ENCODE results near the gene SPATA2.
A peak's percentile ranks its signal among the peaks of the same experiment; 100 is the strongest.
"Not testable (repeated sequence)": the region's sequence is repeated elsewhere in the genome, so short reads cannot be mapped to it uniquely, and the experiment has no call there.

The SPATA2 gene

DNA sequence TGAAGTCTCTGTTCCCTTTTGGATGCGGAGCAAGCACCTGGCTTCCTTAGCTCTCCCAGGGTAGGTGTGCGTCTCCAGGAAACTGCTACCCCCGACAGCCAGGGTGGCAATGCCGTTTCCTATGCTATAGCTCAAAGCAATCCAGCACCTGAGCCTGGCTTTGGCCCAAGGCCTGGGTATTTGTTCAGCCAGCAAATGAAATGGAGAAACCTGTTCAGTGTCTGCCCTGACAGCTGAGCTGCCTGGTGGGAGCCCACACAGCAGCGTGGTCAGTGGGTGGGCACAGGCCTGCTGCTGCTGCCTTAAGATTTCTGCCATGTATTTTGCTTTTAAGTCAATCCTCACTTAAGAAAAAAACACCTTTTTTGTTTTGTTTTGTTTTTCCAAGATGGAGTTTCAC, 13.7 kb downstream of the SPATA2 start:
- DNase-seq, result no peak

DNA sequence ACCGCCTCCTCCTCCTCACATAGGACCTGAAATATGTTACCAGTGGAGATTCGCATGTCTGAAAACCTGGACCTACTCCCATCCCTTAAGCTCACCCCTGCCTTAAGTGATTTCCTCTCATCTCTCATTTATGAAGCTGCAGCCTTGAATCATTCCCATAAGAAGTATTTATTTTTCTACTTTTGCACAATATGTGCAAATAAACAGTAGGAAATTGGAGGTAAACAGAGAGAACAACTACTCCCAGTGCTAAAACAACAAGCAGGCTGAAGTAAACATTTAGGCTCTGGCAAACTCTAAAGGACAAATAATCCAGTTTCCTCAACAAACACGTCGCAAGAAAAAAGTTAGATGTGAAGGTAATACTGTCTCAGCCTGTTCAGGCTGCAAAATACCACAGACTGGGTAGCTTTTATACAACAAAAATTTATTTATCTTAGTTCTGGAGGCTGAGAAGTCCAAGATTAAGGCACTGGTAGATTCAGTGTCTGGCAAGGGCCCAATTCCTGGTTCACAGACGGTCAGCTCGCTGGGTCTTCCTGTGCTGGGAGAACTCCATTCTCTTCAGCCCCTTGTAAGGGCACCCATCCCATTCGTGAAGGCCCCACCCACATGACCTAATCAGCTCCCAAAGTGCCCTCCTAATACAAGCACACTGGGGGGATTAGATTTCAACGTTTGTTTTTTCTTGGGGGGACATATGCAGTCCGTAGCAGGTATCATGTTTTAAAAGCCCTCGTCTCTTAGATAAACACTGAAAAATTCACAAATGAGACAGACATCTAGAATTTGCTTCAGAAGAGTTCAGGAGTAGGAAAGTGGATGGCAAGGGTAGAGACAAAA, 15.6 kb downstream of the SPATA2 start:
- DNase-seq, result no peak

DNA sequence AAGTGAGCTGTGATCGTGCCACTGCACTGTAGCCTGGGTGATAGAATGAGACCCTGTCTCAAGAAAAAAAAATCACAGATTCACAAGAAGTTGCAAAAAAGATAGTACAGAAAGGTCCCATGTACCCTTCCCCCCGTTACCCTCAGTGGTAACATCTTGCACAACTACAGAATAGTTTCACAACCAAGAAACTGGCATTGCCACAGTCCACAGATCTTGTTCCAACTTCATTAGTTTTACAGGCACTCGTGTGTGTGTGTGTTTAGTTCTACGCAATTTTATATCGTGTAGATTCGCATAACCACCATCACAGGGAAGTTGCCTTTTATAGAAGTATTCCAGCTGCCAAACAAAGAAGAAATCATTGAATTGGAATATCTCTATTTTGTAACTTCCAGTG, 19.1 kb downstream of the SPATA2 start:
- DNase-seq, result no peak

DNA sequence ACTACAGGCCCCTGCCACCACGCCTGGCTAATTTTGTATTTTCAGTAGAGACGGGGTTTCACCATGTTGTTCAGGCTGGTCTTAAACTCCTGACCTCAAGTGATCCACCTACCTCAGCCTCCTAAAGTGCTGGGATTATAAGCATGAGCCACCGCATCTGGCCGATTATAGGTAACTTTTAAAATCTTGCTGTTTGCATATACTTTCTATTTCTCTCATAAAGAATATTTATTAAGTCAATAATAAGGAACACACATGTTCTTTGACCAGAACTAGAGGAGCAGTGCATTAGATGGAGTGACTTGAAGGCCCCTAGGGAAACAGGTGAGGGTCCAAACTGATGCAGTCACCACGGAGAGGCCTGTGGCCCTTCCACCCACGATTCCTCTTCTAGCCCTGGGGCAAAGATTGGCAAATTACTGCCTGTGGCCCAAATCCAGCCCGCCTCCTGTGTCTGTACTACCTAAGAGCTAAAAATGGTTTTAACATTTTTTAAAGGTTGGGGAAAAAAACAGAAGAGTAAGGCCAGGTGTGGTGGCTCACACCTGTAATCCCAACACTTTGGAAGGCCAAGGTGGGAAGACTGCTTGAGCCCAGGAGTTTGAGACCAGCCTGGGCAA, 19.7 kb downstream of the SPATA2 start:
- DNase-seq, result not testable (repeated sequence)

DNA sequence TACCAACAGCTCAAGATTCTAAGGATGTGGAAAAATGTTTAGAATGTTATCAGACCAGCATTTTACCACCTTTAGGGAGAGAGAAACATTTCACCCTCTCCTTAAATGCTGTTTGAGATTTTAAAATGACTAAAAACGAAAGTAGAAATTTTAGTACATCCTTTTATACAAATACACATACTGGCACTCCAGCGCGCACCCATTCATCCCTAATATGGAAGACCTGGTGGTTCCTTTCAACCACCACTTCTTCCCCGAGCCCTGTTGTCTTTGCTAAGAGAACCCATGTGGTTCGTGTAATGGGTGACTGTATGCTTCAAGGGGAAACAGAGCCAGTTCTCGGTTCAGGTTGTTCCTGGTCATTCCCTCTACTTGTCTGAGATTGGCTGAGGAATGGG, 21.3 kb downstream of the SPATA2 start:
- DNase-seq, result no peak

DNA sequence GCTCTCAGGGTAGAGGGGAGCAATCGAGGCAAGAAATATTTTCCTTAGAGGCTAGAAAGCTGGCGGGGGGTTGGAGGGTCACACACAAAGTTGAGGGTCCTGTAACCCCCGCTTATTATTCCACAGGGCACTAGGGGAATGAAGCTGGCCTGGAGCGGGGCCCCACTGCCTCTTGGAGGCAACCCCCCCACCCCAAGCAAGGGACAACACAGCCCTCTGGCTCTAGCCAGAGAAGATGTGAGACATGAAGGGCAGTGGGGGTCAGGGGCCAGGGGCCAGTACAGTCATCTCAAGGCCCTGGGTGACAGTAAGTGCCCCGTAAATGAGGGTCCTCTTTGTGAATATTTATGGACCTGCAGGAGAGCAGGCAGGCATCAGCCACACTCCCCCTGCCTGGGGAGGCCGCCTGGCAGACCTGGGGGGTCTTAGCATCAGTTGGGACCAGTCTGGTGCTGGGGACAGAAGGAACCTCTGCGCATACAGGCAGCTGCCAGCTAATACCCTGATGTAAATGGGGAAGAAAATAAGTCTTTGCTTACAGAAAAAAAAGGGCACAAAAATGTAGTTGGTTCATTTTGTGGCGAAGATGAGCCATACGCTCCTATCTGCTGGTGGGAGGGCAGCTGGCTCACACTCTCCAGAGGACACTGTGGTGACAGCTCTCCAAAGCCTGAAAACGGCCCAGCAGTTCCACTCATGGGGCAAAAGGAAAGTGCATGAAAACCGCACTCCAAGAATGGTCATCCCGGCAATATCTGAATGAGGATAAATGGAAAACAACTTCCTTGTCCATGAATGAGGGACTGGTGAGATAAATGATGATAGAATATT, 21.9 kb downstream of the SPATA2 start:
- no peak for DNase-seq

DNA sequence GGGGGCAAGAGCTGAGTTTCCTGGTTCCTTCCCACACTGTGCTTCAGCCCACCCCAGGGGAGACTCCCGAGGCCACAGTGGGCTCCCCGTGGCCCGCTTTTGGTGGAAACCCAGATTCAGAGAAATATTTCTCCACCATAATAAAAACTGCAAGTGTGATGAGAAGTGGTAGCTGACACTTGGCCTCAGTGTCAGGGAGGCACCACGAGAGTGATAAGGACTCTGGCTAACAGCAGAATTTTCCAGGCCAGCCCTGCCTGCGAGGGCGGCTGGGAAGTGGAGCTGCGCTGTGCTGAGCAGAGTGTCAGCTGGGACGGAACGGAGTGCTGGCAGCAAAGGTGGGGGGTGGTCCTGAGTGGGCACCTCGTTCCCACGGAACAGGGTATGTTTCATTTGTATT, 22.5 kb downstream of the SPATA2 start:
- no peak for DNase-seq

DNA sequence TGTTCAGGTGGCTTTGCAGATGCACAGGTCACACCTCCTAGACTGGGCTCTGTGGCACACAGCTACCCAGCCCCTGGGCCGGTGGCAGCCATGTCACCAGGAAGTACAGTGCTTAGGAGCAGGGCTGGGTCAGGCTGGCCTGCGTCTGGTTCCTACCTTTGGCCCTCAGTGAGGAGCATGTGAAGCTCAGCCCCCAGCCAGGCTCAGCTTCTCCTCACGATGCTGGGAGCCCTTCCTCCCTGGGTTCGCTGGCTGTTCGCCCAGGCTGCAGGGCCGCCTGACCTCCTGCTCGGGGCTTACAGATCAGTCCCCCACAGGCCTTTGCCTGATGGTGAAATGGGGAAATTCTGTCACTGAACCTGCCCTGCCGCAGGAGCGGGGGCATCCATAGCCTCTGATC, 23.1 kb downstream of the SPATA2 start:
- DNase-seq, result no peak

DNA sequence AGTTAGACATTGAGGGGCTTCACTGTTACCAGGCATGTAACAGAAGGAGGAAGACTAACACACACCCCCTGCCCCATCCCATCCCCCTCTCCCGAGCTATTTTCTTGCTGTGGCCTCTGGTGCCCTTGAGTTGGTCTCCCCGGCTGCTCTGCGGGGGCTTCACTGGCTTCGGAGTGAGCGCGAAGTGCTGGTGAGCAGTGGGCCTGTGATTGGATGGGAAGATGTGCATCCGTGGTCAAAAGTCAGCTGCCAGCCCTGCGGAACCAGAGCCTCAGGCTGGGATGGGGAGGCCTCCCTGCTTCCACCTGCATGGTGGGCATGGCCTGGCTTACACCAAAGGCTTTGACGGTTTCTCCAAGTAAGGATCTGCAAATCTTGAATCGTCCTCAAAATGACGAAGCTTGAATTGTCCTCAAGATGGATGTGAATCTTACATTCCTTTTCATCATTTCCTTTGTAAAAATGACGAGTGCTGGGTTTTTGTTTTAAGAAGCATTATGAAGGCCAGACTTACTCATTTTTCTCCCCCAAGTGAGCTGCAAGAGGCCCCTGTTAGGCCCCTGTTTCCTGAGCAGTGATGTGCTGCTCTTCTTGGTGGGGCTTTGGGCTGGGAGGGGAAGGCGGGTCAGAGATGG, 23.7 kb downstream of the SPATA2 start:
- no peak for DNase-seq

DNA sequence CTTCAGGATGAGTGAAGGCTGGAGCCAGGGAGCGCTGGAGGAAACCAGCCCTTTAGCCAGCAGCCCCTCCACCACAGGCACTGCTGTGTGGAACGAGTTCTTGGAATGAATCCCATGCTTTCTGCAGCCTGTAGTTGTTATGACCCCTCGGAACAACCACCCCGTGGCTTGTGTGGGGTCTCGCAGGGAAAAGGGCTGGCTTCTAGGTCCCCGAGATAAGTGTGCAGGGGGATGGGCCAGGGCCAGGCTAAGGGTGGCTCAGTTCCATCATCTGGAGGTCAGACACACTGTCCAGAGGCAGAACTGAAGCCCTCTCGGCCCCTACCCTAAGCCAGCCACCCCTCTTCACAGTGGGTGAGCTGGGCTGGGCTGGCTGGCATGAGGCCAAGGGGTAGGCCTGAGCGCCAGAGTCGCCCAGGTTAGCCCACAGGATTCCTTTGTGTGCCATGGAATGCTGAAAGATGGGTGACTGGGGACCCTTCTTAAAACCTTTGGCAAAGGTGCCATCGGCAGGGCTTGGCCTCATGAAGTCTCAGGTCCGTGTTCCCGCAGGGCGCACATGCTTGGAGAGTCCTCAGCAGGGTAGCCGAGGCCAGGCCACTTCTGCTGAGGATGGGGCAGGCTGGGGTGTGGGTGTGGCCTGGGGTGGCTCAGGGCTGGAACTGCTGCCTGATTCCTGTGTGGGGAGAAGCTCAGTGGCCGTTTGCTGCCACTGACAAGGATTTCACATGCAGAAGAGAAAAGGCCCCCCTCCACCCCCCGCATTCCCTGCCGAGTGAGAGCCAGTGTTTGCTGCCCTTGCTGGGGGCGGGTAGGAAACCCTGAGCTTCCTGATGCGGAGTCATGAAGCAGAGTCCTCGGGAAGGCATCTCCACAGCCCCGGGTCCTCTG, 24.6 kb downstream of the SPATA2 start:
- DNase-seq, result no peak

DNA sequence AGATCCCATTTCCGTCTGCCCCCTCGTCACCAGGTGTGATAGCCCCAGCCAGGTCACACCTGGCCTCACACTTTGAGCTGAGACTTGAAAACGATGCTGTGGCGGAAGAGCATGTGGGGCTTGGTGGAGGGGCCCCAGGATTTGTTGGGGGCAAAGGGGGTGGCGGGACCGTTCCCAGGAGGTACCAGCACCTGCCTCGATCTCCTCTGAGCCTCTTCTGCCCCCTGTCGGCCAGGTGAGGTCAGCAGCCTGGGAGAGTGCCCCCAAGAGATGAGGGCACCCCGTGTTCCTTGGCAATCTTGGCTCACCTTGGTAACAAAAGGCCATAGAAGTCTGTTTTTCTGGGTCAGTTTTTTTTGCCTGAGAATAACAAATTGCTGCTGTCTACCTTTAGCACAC, 25.4 kb downstream of the SPATA2 start:
- DNase-seq, result no peak

DNA sequence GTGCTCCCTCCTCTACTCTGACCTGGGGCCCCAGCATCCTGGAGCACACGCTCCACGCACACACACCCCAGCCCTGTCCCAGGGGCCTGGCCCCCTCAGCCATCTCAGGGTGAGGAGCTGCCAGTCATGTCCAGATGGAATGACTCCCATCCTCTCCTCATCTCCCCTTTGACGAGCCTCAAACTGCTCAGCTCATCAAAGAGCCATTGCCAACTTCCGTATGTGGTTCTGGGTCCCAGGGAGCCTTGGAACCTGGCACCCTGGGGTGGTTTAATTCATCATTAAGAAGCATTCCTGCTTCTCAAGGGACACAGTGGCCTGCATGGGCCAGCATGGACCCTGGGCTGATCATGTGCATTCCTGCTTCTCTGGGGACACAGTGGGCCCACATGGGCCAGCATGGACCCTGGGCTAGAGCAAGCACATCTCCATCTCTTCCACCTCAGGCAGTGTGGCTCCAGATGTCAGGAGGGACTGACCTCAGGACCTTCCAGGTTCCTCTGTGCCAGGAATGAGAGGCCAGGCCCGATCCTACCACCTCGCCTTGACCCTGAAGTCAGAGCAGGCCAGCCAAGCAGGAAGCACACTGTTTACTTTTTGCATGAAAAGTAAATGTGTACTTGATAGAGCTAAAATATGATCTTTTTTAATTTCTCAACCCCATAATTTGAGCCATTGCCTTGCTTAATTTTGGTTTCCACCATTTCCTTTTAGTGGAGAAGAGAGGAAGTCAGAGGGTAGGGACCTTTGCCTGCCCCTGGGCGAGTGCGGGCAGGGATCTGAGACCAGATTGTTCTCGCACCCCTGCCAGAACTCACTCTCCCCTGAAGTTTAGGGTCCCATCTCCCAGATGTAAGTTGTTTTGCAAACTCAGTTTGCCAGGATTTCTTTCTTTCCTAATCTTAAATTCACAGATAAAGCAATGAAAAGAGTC, 26.1 kb downstream of the SPATA2 start:
- DNase-seq, result no peak

DNA sequence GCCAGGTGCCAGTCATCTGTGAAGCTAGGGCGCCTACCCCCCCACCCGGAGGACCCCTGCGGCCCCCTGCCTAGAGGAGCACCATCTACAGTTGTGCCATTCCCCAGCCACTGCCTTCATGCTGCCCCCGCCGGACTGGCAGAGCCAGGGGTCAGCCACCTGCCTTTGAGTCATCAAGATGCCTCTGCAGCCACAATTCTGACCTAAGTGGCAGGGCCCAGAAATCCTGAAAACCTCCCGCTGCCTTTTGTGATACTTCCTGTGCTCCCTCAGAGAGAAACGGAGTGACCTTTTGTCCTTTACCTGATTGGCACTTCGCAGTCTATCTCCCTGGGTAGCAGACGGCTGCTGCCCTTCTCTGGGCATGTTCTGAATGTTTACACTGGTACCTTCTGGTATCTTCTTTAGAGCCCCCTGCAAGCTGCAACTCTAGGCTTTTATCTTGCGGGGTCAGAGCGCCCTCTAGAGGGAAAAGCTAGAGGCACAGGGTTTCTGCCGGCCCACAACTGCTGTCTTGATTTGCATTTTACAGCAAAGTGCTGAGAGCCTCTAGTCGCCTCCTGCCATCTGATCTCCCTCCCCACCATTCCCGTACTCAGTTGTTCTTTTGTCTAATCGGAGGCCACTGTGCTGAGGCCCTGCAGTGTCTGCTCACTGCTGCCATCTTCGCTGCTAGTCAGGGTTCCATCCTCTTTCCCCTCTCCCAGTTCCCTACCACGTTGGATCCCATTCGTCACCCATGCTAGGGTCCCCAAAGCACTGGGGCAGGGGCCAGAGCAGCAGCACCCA, 26.9 kb downstream of the SPATA2 start:
- peak in 5 of 6 experiments; percentile 12 to 45 (median 20) for DNase-seq

DNA sequence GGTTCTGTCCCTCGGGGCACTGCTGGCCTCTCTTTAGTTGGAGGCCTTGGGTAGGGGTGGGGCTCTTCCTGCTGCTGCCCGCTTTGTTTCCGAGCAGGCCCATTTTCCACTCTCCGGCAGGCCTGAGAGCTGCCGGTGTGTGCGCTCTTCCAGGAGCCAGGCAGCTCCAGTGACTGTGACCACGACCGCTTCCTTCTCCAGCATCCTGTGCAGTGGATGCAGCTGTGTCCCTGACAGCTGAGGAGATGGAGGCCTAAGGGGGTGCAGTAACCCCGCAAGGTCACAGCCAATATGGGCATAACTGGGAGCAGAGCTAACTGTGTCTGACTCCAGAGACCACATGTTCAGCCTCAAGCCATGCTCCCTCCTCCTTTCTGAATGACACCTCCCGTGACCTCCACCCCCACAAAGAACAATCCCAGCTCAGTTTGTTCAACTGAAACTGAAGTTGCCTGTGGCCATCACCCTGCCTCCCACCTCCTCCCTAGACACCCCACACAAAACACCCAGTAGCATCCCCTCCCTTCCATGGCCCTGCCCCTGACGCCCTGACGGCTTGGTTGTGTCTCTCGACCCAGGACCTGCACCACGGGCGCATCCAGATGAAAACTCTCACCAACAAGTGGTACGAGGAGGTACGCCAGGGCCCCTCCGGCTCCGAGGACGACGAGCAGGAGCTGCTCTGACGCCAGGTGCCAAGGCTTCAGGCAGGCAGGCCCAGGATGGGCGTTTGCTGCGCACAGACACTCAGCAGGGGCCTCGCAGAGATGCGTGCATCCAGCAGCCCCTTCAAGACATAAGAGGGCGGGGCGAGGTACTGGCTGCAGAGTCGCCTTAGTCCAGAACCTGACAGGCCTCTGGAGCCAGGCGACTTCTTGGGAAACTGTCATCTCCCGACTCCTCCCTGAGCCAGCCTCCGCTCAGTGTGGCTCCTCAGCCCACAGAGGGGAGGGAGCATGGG, 27.8 kb downstream of the SPATA2 start:
- no peak for DNase-seq

DNA sequence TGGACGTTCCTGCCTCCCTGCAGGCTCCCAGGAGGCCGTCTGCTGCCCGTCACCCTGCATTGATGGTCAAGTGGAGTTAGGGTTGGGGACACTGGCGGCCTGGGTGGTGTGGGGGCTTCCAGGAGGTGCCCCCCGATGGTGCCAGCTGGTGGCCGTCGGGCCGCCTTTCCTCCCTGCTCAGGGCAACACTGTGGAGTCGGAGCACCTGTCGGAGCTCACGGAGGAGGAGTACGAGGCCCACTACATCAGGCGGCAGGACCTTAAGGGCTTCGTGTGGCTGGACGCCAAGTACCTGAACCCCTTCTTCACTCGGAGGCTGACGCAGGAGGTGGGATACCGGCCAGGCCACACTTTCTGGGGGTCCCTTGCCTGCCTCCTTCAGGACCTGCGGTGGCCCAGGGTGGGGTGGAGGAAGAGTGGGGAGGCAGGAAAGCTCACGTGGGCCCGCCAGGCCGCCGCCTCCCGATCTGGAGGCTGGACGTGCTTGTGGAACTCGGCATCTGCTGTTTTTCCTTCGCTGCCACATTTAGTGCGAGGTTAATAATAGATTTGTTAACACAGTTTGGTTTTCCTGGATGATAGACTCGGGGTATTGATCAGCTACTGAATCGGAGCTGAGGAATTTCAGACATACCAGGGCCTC, 28.6 kb downstream of the SPATA2 start:
- DNase-seq, result no peak

DNA sequence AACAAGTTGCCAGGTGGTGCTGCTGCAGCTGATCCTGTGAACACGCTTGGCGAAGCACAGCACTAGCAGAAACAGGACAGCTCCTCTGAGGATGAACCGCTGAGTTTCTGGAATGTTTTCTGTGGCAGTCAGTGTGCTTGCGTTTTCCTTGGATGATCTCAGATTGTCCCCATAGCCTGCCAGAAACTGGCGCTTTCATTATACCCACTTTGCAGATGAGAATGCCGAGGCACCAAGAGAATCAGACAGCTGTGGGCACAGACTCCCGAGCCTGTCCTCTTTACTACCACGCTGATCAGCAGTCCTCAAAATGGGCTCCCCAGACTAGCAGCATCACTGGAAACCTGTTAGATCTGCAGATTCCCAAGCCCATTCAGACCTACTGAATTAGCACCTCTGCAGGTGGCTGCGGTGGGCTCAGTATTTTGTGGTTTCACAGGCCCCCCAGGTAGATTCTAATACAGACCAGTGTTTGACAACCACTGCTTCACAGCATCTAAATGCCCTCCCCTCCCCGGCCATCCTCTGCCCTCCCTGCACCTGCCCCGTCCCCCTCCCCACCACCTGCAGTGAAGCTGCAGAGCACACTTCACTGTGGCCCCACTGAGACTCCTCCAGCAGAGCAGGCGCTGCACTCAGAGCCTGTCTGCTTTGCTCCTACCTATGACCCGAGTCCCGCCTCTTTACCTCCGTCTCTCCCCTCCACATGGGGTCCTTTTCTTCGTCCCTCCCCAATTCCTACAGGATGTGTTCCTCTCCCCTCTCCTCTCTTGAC, 29.6 kb downstream of the SPATA2 start:
- DNase-seq, result no peak

DNA sequence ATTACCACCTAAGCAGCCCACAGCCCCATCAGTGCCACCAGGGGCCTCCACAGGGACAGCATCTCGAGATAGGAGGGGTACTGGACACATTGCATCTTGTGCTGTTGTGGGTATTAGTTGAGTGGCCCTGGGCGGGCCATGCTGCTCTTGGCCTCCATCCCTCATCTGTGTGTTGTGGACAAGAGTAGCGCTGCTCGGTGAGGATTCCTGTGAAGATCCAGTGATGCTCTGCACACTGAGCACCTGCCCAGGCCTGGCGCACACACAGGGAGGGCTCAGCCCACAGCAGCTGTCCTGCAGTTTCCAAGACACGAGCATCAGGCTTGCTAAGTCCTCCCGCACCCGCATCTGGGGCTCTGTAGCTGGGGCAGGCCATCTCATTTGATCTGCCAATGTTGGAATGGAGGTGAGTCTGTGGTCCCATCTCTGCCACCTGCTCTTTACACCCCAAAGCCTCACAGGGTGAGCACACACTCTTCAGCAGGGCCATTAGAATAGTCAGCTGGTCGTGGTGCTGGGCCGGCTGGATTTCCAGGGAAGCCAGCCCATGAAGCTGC, 32.0 kb downstream of the SPATA2 start:
- DNase-seq, result no peak
